ENCODE data around the gene CAPN12.

The CAPN12 gene

DNA sequence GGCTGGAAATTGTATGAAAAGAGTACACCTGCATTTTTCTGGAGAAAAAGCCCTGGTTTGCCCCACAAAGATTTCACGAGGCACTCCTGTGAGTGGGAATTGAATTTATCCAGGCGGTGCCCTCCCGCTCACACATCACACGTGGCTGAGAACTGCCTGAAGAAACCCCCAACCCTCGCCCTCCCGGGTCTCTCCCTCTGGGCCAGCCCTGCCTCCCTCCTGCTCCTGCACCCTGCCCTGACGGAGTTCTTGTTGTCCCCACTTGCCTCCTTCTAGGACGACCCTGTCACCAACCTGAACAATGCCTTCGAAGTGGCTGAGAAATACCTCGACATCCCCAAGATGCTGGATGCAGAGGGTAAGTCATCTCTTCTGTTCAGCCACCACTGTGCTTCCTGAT lies 35.2 kb downstream of the CAPN12 start:
- Histone ChIP-seq H3K4ac (ENCODE audit: low read depth, low read length) (no peak overlapping the region), H2BK5ac (ENCODE audit: low read depth, low read length, poor library complexity) (no peak overlapping the region), H2AFZ (ENCODE audit: insufficient read depth, low read length, poor library complexity) (no peak overlapping the region), H4K91ac (ENCODE audit: low read depth, low read length) (no peak overlapping the region), H3K23ac (ENCODE audit: low read length) (no peak overlapping the region), H3K4me3 (ENCODE audit: low read depth, low read length) (no peak overlapping the region), H4K12ac (ENCODE audit: low read depth, low read length) (no peak overlapping the region), H3K9ac (ENCODE audit: low read length) (no peak overlapping the region), H3K14ac (ENCODE audit: low read length) (no peak overlapping the region), H3K36me3 (ENCODE audit: control insufficient read depth in 1 of 2, insufficient read depth in 2 of 2, low read length in 2 of 2) (peaks cover 100% of the 10 kb centered on the region in 2 experiments), H2BK120ac (ENCODE audit: insufficient read depth, low read length, poor library complexity) (no peak overlapping the region), H3K79me1 (ENCODE audit: low read length) (peaks cover 7% of the 10 kb centered on the region), H3K4me1 (ENCODE audit: control insufficient read depth in 1 of 2, insufficient read depth in 2 of 2, low read length in 2 of 2) (peaks cover 18 to 23% of the 10 kb centered on the region in 2 experiments), H3K18ac (ENCODE audit: low read length) (no peak overlapping the region), H3K4me2 (ENCODE audit: low read length) (no peak overlapping the region), H3K27me3 (ENCODE audit: insufficient read depth, low read length) (no peaks in the 10 kb centered on the region), H3K9me3 (ENCODE audit: insufficient read depth, low read depth, low read length) (peaks cover 2% of the 10 kb centered on the region), H4K8ac (ENCODE audit: low read depth, low read length) (no peak overlapping the region), H2AK5ac (ENCODE audit: low read length) (no peak overlapping the region), H2BK12ac (ENCODE audit: low read length) (no peak overlapping the region), H3K79me2 (ENCODE audit: control insufficient read depth, insufficient read depth, low read length, poor library complexity) (no peaks in the 10 kb centered on the region), H3K27ac (ENCODE audit: low read depth, low read length) (no peak overlapping the region)
- no peak for DNase-seq
- no CpG with 5 or more reads among the region's 10 CpGs for WGBS (ENCODE audit: extremely low coverage, insufficient coverage, insufficient read length)

DNA sequence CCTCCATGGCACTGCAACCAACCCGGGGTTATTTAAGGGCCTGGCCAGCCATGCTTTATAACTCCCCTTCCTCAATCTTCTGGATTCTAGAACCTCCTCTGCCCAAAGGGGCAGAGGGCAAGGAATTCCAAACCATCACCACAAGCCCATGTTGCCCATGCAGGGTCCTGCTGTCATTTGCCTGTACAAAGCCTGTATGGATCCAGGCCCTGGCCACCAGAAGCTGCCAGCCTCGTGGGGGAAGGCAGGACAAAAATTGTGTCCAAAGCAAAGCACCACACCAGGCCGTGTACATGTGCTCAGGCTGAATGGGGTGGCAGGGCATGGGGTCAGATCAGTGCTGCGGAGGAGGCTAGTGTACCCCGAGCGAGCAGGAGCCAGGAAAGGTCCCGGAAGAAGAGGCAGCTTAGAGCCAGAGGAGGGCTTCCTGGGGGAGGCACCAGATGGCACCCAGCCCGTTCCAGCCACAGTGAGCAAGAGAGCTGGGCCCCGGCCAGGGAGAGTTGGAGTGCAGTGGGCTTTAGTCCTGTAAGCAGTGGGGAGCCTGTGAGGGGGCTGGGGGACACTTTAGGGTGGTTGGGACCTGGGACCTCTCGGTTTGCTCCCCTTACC lies 35.8 kb downstream of the CAPN12 start:
- no peak overlapping the region for H3K9ac ChIP-seq (ENCODE audit: low read length)
- H3K23ac ChIP-seq (ENCODE audit: low read length) = no peak overlapping the region
- H2AFZ ChIP-seq (ENCODE audit: insufficient read depth, low read length, poor library complexity) = no peak overlapping the region
- no peak overlapping the region for H2BK12ac ChIP-seq (ENCODE audit: low read length)
- no peak overlapping the region for H4K91ac ChIP-seq (ENCODE audit: low read depth, low read length)
- peaks cover 100% of the 10 kb centered on the region in 2 experiments for H3K36me3 ChIP-seq (ENCODE audit: control insufficient read depth in 1 of 2, insufficient read depth in 2 of 2, low read length in 2 of 2)
- peaks cover 7% of the 10 kb centered on the region for H3K79me1 ChIP-seq (ENCODE audit: low read length)
- no peak overlapping the region for H4K8ac ChIP-seq (ENCODE audit: low read depth, low read length)
- DNase-seq = no peak
- H2AK5ac ChIP-seq (ENCODE audit: low read length) = no peak overlapping the region
- H3K9me3 ChIP-seq (ENCODE audit: insufficient read depth, low read depth, low read length) = peaks cover 2% of the 10 kb centered on the region
- H2BK120ac ChIP-seq (ENCODE audit: insufficient read depth, low read length, poor library complexity) = no peak overlapping the region
- H3K4me2 ChIP-seq (ENCODE audit: low read length) = no peak overlapping the region
- no peak overlapping the region for H4K12ac ChIP-seq (ENCODE audit: low read depth, low read length)
- no CpG with 5 or more reads among the region's 10 CpGs for WGBS (ENCODE audit: extremely low coverage, insufficient coverage, insufficient read length)
- H2BK5ac ChIP-seq (ENCODE audit: low read depth, low read length, poor library complexity) = no peak overlapping the region
- no peak overlapping the region for H3K4me3 ChIP-seq (ENCODE audit: low read depth, low read length)
- H3K14ac ChIP-seq (ENCODE audit: low read length) = no peak overlapping the region
- H3K18ac ChIP-seq (ENCODE audit: low read length) = no peak overlapping the region
- H3K27me3 ChIP-seq (ENCODE audit: insufficient read depth, low read length) = no peaks in the 10 kb centered on the region
- no peak overlapping the region for H3K27ac ChIP-seq (ENCODE audit: low read depth, low read length)
- no peaks in the 10 kb centered on the region for H3K79me2 ChIP-seq (ENCODE audit: control insufficient read depth, insufficient read depth, low read length, poor library complexity)
- H3K4ac ChIP-seq (ENCODE audit: low read depth, low read length) = no peak overlapping the region
- H3K4me1 ChIP-seq (ENCODE audit: control insufficient read depth in 1 of 2, insufficient read depth in 2 of 2, low read length in 2 of 2) = peaks cover 18 to 23% of the 10 kb centered on the region in 2 experiments

DNA sequence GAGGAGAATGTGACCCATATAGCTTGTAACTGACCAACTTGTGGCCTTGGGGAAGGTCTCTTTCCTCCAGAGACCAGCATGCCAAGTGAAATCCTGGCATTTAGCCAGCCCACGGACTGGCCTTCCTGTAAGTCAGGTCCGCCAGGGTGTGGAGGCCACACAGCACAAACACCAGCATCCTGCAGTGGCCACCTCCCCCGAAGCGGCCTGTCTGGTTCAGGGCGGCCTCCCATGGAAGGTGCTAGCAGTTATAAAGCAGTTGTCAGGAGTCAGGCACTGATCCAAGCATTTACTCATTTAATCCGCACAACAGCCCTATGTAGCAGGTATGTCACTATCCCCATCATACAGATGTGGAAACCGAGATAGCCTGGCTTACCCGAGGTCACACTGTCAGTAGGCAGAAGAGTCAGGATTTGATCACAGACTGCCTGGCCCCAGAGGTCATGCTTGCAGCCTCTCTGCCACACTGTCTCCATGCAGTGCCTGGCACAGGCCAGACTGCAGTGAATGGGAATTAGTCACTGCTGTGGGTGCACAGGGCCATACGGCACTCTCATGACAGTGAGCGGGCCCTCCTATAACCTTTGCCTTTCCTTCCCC lies 36.7 kb downstream of the CAPN12 start:
- Histone ChIP-seq H2BK5ac (ENCODE audit: low read depth, low read length, poor library complexity) (no peak overlapping the region), H3K4me3 (ENCODE audit: low read depth, low read length) (no peak overlapping the region), H3K9ac (ENCODE audit: low read length) (no peak overlapping the region), H3K4me1 (ENCODE audit: control insufficient read depth in 1 of 2, insufficient read depth in 2 of 2, low read length in 2 of 2) (peaks cover 18 to 23% of the 10 kb centered on the region in 2 experiments), H3K27ac (ENCODE audit: low read depth, low read length) (no peak overlapping the region), H2AFZ (ENCODE audit: insufficient read depth, low read length, poor library complexity) (no peak overlapping the region), H4K12ac (ENCODE audit: low read depth, low read length) (no peak overlapping the region), H3K79me1 (ENCODE audit: low read length) (peaks cover 7% of the 10 kb centered on the region), H3K23ac (ENCODE audit: low read length) (no peak overlapping the region), H2AK5ac (ENCODE audit: low read length) (no peak overlapping the region), H3K27me3 (ENCODE audit: insufficient read depth, low read length) (no peaks in the 10 kb centered on the region), H2BK12ac (ENCODE audit: low read length) (no peak overlapping the region), H3K14ac (ENCODE audit: low read length) (no peak overlapping the region), H4K91ac (ENCODE audit: low read depth, low read length) (no peak overlapping the region), H4K8ac (ENCODE audit: low read depth, low read length) (no peak overlapping the region), H3K18ac (ENCODE audit: low read length) (no peak overlapping the region), H3K36me3 (ENCODE audit: control insufficient read depth in 1 of 2, insufficient read depth in 2 of 2, low read length in 2 of 2) (peaks cover 98 to 99% of the 10 kb centered on the region in 2 experiments), H3K4ac (ENCODE audit: low read depth, low read length) (no peak overlapping the region), H3K9me3 (ENCODE audit: insufficient read depth, low read depth, low read length) (peaks cover 2% of the 10 kb centered on the region), H3K4me2 (ENCODE audit: low read length) (no peak overlapping the region), H3K79me2 (ENCODE audit: control insufficient read depth, insufficient read depth, low read length, poor library complexity) (no peaks in the 10 kb centered on the region), H2BK120ac (ENCODE audit: insufficient read depth, low read length, poor library complexity) (no peak overlapping the region)
- DNase-seq = peak in 1 of 2 donors; percentile 43
- WGBS (ENCODE audit: extremely low coverage, insufficient coverage, insufficient read length) = no CpG with 5 or more reads among the region's 10 CpGs

DNA sequence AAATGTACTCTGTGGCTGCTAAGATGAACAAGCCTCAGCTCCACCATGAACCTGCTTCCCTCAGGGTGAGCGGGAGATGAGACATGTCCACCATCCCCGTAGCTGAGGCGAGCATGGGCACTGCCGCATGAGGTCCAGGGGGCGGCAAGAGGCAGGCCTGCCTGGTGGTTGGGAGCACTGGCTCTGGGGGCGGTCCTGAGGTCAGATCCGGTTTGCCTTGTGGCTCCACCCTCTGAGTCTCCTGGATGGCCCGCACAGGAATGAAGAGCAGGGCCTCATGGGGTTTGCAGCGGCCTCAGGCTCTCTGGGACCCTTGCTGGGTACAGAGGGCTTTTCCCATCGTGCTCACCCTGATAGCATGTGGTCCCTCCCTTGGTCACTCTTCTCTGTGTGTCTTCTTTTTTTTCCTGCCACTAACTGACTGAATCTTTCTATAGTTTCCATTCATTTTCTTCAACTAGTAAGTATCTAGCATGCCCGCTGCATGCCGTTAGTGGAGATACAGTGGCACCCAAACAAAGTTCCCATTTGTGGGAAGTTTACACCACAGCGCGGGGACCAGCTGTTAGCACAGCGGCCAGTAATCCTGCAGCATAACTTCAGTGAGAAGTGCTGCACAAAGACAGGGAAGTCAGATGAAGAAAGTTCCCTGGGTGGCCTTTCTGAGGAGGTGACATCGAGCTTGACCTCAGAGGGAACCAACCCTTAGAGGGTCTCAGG lies 37.3 kb downstream of the CAPN12 start:
- Histone ChIP-seq H4K12ac (ENCODE audit: low read depth, low read length) (no peak overlapping the region), H3K27me3 (ENCODE audit: insufficient read depth, low read length) (no peaks in the 10 kb centered on the region), H3K23ac (ENCODE audit: low read length) (no peak overlapping the region), H3K18ac (ENCODE audit: low read length) (no peak overlapping the region), H3K36me3 (ENCODE audit: control insufficient read depth in 1 of 2, insufficient read depth in 2 of 2, low read length in 2 of 2) (peaks cover 98% of the 10 kb centered on the region in 2 experiments), H3K79me1 (ENCODE audit: low read length) (peaks cover 7% of the 10 kb centered on the region), H2BK120ac (ENCODE audit: insufficient read depth, low read length, poor library complexity) (no peak overlapping the region), H3K9ac (ENCODE audit: low read length) (no peak overlapping the region), H3K4me3 (ENCODE audit: low read depth, low read length) (no peak overlapping the region), H4K91ac (ENCODE audit: low read depth, low read length) (no peak overlapping the region), H2AK5ac (ENCODE audit: low read length) (no peak overlapping the region), H3K4me1 (ENCODE audit: control insufficient read depth in 1 of 2, insufficient read depth in 2 of 2, low read length in 2 of 2) (peaks cover 18 to 23% of the 10 kb centered on the region in 2 experiments), H3K4ac (ENCODE audit: low read depth, low read length) (peak overlapping the region; percentile 27), H3K9me3 (ENCODE audit: insufficient read depth, low read depth, low read length) (peaks cover 2% of the 10 kb centered on the region), H2AFZ (ENCODE audit: insufficient read depth, low read length, poor library complexity) (no peak overlapping the region), H2BK12ac (ENCODE audit: low read length) (no peak overlapping the region), H3K4me2 (ENCODE audit: low read length) (no peak overlapping the region), H3K79me2 (ENCODE audit: control insufficient read depth, insufficient read depth, low read length, poor library complexity) (no peaks in the 10 kb centered on the region), H2BK5ac (ENCODE audit: low read depth, low read length, poor library complexity) (no peak overlapping the region), H4K8ac (ENCODE audit: low read depth, low read length) (no peak overlapping the region), H3K14ac (ENCODE audit: low read length) (no peak overlapping the region), H3K27ac (ENCODE audit: low read depth, low read length) (no peak overlapping the region)
- WGBS (ENCODE audit: extremely low coverage, insufficient coverage, insufficient read length) = no CpG with 5 or more reads among the region's 16 CpGs
- no peak for DNase-seq

All from trophoblast cell (in vitro differentiated cells and primary cell).